Left lung (tissue), 10 donors: ENCODE measurements around the gene ASF1B. TPM values are rescaled to one million over a fixed set of nuclear protein-coding genes. Genes with fewer than 3 reads are reported as not detected.

ENCODE experiments used
- ATAC-seq: fragments of 200-7000 bp; cut with Tn5 transposase; one replicate; pipeline ENCODE4 v1.9.1; 2020; ENCODE audit warnings: moderate library complexity
- DNase-seq, 4 donors: peaks; one replicate each; pipeline ENCODE4 v3.0.0-alpha.2; 2013 to 2020
- H3K27ac ChIP-seq, 2 donors: fragments of 200-600 bp; sonication (generic) in 1 of 2; one replicate each; pipeline versions ENCODE4 v1.5.0 to v1.8.0; 2020 to 2021
- H3K27me3 ChIP-seq, 2 donors: fragments of 200-600 bp; sonication (generic) in 1 of 2; one replicate each; pipeline versions ENCODE4 v1.5.0 to v1.8.0; 2020 to 2021
- H3K36me3 ChIP-seq, 2 donors: fragments of 200-600 bp; sonication (generic) in 1 of 2; one replicate each; pipeline versions ENCODE4 v1.5.0 to v1.8.0; 2020 to 2021
- H3K4me1 ChIP-seq, 2 donors: fragments of 200-600 bp; one replicate each; pipeline ENCODE4 v1.8.0; 2021
- H3K4me3 ChIP-seq, 2 donors: fragments of 200-600 bp; sonication (generic) in 1 of 2; one replicate each; pipeline versions ENCODE4 v1.5.0 to v1.8.0; 2020 to 2021; ENCODE audit warnings: mild to moderate bottlenecking in 1 of 2
- H3K9me3 ChIP-seq, 2 donors: fragments of 200-600 bp; sonication (generic) in 1 of 2; one replicate each; pipeline versions ENCODE4 v1.5.0 to v1.8.0; 2020 to 2021
- intact Hi-C, 2 donors: fragments of 100-400 bp; cut with DNase I; formaldehyde crosslinking; loops; one replicate each; pipeline versions ENCODE4 v1.11.2 to v1.14.2; 2022
- polyA plus RNA-seq, 6 donors: library from polyadenylated mRNA; unstranded; fragments of 120-200 nt; gene quantifications; one replicate each; pipeline ENCODE4 v1.2.1, GENCODE V29; 2013; ENCODE audit not compliant: insufficient read length in 6 of 6
- total RNA-seq, 2 donors: library from RNA; stranded (reverse); fragmentation: NEBNext Ultra II Directional; extraction: Animal tissue kit (Norgen Biotek cat#: 25700); gene quantifications; one replicate each; pipeline ENCODE4 v1.2.1, GENCODE V29; 2021
- TF ChIP-seq, protein P1 (sequence below), 2 donors: fragments of 200-600 bp; sonication (generic) in 1 of 2; IDR thresholded peaks; one replicate each; pipeline versions ENCODE4 v1.5.0 to v1.8.0; 2021; ENCODE audit warnings: antibody characterized with exemption in 2 of 2
- donor health status: DM: no; HTN: yes; CAD: no.
- donor health status: DM: no; HTN: no; CAD: no.

The ASF1B gene
- total and polyA plus RNA-seq, 8 donors = 10.5 to 29.1 (median 16.1) TPM

DNA sequence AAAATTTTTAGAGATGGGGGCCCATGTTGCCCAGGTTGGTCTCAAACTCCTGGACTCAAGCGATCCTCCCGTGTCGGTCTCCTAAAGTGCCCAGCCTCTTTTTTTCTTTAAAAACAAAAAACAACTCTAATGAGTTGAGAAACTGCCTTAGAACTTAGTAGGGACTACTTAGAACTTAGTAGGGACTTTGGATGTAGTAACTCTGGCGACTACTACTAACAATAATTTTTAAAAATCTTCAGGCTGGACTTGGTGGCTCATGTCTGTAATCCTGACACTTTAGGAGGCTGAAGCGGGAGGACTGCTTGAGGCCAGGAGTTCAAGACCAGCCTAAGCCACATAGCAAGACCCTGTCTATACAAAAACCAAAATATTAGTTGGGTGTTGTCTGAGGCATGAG is 50.3 kb downstream of the ASF1B start:
- intact Hi-C loops = no loop called here
- peaks cover 12 to 27% of the 10 kb centered on the region in 2 donors for H3K4me1 ChIP-seq
- no peaks in the 10 kb centered on the region for H3K27me3 ChIP-seq
- no peak overlapping the region for H3K27ac ChIP-seq
- H3K4me3 ChIP-seq = no peak overlapping the region
- ATAC-seq (no peak), DNase-seq (no peak)
- peaks cover 0 to 23% of the 10 kb centered on the region in 2 donors for H3K36me3 ChIP-seq
- no peaks in the 10 kb centered on the region for H3K9me3 ChIP-seq
- TF ChIP-seq, protein P1, sequence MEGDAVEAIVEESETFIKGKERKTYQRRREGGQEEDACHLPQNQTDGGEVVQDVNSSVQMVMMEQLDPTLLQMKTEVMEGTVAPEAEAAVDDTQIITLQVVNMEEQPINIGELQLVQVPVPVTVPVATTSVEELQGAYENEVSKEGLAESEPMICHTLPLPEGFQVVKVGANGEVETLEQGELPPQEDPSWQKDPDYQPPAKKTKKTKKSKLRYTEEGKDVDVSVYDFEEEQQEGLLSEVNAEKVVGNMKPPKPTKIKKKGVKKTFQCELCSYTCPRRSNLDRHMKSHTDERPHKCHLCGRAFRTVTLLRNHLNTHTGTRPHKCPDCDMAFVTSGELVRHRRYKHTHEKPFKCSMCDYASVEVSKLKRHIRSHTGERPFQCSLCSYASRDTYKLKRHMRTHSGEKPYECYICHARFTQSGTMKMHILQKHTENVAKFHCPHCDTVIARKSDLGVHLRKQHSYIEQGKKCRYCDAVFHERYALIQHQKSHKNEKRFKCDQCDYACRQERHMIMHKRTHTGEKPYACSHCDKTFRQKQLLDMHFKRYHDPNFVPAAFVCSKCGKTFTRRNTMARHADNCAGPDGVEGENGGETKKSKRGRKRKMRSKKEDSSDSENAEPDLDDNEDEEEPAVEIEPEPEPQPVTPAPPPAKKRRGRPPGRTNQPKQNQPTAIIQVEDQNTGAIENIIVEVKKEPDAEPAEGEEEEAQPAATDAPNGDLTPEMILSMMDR (IDR thresholded peaks at IDR 0.05) = no peak

DNA sequence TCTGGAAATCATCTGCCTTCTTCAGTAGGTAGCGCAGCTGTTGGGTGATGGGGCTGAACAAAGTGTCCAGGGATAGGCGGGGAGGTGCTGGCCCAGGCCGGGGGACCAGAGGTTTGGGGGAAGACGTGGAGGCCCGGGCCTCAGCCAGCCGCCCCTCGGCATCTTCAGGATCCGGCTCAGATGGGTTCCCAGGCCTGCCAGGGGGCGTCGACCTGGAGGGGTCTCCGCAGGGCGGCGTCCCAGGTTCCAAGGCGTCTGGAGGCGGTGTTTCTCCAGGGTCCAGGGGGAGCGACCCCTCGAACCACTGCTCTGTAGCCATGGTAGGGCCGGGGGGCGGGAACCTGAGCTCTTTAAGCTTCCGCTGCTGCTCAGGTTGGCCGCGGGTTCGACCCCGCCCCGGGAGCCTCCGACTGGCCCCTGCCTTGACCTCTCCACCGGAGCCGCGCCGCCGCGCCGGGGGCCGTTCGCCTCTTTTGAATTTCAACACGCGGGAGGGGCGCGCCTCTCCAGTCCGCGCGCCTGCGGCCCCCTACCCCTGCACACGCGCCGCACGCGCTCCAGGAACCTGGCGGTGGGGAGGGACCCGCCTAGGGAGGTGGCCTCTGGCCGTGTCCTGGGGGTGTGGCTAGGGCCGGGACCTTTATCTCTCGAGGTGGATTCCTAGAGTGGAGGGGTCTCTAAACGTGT is 50.9 kb downstream of the ASF1B start, which contains the start of gene C19orf67:
Gene C19orf67 (minus strand): TSS at position 475 of the 687 bp plus-strand sequence. CDS start 156 bp downstream, at position 319.
- TF ChIP-seq, protein P1 (IDR thresholded peaks at IDR 0.05) = no peak
- Histone ChIP-seq H3K27me3 (no peaks in the 10 kb centered on the region), H3K4me3 (no peak within 1 kb of the TSS), H3K9me3 (no peaks in the 10 kb centered on the region), H3K36me3 (peaks cover 0 to 23% of the 10 kb centered on the region in 2 donors), H3K27ac (no peak within 1 kb of the TSS), H3K4me1 (peaks cover 12 to 28% of the 10 kb centered on the region in 2 donors)
- ATAC-seq = no peak
- intact Hi-C loops = no loop called here
- DNase-seq = no peak

DNA sequence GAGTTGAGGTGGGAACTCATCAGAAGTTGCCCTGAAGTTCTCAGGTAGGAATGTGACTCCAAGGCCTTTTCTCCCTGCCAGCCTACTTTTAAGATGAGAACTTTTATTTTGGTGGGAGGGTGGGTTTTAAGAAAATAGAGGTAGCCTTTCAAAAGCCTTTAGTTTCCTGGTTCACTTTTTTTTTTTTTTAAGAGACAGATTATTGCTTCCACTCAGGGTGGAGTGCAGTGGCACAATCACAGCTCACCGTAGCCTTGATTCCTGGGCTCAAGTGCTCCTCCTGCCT is 53.8 kb downstream of the ASF1B start:
- H3K27ac ChIP-seq = no peak overlapping the region
- no peak for DNase-seq
- peaks cover 0 to 9% of the 10 kb centered on the region in 2 donors for H3K36me3 ChIP-seq
- ATAC-seq = no peak
- TF ChIP-seq, protein P1 (IDR thresholded peaks at IDR 0.05) = no peak
- H3K4me3 ChIP-seq = peak overlapping the region in 1 of 2 donors; percentile 72
- intact Hi-C loops = no loop called here
- H3K9me3 ChIP-seq = no peaks in the 10 kb centered on the region
- no peaks in the 10 kb centered on the region for H3K27me3 ChIP-seq
- peaks cover 8 to 43% of the 10 kb centered on the region in 2 donors for H3K4me1 ChIP-seq

DNA sequence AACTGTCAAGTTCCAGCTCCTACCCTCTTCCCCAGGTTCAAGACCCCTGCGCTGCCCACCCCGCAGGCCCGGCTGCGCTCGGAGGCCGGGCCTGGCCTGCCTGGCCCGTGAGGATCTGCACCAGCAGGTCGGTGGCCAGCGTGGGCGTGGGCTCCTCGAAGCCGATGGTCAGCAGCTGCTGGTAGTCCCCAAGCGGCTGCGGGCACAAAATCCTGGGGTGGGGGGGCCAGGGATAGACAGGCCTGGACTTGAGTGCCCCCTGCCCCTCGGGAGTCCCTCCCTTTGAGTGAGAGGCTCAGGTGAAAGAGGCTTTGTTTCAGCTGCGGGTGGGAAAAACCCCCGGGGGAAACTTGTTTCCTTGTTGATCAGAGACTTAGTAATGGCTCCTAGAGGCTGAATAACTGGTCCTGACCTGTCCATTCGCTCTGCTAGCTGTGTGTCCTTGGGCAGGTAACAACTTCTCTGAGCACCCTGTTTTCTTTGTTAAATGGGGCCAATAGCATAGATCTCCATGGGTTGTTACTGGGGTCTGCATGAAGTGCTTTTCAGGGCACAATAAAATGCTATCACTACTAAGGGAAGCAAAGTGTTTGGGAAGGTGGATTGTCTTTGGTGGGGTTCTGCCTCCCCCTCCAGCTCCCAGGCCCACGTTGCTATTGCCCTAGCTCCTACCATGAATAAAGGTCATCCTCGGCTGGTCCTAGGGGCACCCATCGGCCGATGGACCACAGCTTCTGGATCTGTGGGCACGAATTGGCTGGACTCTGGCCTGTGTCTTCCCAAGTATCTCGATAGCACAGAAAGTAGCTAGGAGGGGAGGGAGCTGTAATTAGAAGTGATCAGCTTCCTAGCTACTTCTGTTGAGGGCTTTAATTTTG is 54.4 kb downstream of the ASF1B start:
- H3K4me3 ChIP-seq = peak overlapping the region; percentile 68 to 72
- peaks cover 8 to 48% of the 10 kb centered on the region in 2 donors for H3K4me1 ChIP-seq
- DNase-seq (peak in 1 of 4 donors; percentile 88), ATAC-seq (peak; percentile 29)
- H3K9me3 ChIP-seq = no peaks in the 10 kb centered on the region
- H3K27me3 ChIP-seq = no peaks in the 10 kb centered on the region
- intact Hi-C loops = no loop called here
- H3K27ac ChIP-seq = peak overlapping the region; percentile 84 to 92
- peaks cover 0 to 4% of the 10 kb centered on the region in 2 donors for H3K36me3 ChIP-seq
- TF ChIP-seq, protein P1 (IDR thresholded peaks at IDR 0.05) = no peak
